Neuron (in vitro differentiated cells): Measurements from ENCODE around the gene TNFRSF14.

Experiments
- H2AFZ ChIP-seq: one replicate; pipeline ENCODE4 v1.6.1; 2013; ENCODE audit warnings: low read depth, mild to moderate bottlenecking, inconsistent platforms, low read length, moderate library complexity
- H3K27me3 ChIP-seq: one replicate; pipeline ENCODE4 v1.6.1; 2013; ENCODE audit warnings: low read length; ENCODE audit not compliant: insufficient read depth
- H3K36me3 ChIP-seq: one replicate; pipeline ENCODE4 v1.6.1; 2013; ENCODE audit warnings: low read length; ENCODE audit not compliant: insufficient read depth
- H3K4me1 ChIP-seq: one replicate; pipeline ENCODE4 v1.6.1; 2013; ENCODE audit warnings: low read length; ENCODE audit not compliant: insufficient read depth
- H3K4me3 ChIP-seq: 2 replicates; pipeline ENCODE4 v1.5.1; 2013; ENCODE audit warnings: mild to moderate bottlenecking, low read length, moderate library complexity
- H3K9me3 ChIP-seq: one replicate; pipeline ENCODE4 v1.6.1; 2013; ENCODE audit warnings: low read length

TNFRSF14 gene

DNA sequence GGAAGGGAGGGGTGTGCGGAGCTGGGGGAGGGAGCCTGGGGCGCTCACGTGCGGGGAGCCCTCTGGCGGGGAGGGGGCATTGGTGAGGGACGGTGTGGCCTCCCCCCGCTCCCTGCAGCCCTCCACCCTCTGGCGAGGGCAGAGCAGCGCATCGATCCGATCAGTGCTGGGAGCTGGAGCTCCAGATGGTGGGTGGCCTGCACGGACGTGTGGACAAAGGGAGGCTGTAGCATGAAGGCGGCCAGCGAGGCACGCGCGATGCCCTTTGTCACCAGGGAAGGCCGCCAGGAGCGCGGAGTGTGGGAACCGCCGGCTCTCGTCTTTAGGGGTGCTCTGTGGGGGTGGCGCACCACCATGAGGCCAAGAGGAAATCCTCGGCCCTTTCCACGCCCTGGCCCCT lies 20.7 kb upstream of the TNFRSF14 start:
- no peaks in the 10 kb centered on the region for H3K9me3 ChIP-seq
- no peak overlapping the region for H2AFZ ChIP-seq
- H3K4me3 ChIP-seq, result no peak overlapping the region
- no peaks in the 10 kb centered on the region for H3K36me3 ChIP-seq
- H3K4me1 ChIP-seq, result peaks cover 71% of the 10 kb centered on the region
- H3K27me3 ChIP-seq, result no peaks in the 10 kb centered on the region

DNA sequence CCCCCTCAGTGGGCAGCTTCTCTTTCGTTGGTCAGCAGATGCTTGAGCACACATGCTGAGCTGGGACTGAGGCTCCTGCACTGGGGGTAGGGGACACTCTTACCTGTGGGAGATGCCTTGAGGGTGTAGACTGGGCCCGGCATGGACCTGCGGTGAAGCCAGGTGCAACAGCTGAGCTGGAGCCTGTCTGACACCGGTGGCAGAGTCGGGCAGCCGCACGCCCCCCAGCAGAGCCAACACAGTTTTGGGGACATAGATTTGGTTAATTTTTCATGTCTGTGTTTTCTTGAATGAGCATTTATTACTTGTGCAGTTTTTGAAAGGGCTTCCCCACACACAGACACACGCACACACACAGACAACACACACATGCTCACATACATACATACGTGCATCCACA lies 20.2 kb upstream of the TNFRSF14 start:
- peaks cover 66% of the 10 kb centered on the region for H3K4me1 ChIP-seq
- H3K36me3 ChIP-seq, result no peaks in the 10 kb centered on the region
- H3K27me3 ChIP-seq, result no peaks in the 10 kb centered on the region
- H2AFZ ChIP-seq, result no peak overlapping the region
- H3K4me3 ChIP-seq, result no peak overlapping the region
- no peaks in the 10 kb centered on the region for H3K9me3 ChIP-seq

DNA sequence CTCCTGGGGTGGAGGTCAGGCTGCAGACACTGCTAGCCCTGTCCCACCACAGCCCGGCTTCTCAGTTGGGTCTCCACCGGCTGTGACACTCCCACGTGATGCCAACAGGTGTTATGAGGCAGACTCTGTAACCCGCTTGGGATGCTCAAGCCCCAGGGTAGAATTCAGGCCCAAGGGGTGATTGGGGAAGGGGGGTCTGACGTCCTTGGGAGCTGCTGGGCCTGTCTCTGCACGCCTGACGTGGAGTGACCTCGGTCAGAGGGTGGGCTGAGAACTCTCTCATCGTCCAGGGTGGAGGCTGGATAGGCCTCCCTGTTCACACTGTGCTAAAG lies 18.4 kb upstream of the TNFRSF14 start:
- H3K4me1 ChIP-seq, result peaks cover 61% of the 10 kb centered on the region

DNA sequence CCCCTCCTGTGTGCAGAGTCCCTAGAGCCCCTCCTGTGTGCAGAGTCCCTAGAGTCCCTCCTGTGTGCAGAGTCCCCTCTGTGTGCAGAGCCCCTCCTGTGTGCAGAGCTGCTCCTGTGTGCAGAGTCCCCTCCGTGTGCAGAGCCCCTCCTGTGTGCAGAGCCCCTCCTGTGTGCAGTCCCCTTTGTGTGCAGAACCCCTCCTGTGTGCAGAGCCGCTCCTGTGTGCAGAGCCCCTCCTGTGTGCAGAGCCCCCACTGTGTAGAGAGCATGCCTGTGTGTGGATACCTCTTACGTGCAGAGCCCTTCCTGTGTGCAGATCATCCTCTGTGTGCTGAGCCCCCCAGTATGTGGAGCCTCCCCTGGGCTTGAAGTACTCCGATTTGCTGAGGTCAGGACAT lies 17.8 kb upstream of the TNFRSF14 start:
- H3K9me3 ChIP-seq, result no peaks in the 10 kb centered on the region

More for the DNA sequence above, 18.4 kb upstream of the TNFRSF14 start:
- no peaks in the 10 kb centered on the region for H3K36me3 ChIP-seq
- no peak overlapping the region for H3K4me3 ChIP-seq
- no peaks in the 10 kb centered on the region for H3K9me3 ChIP-seq
- no peak overlapping the region for H2AFZ ChIP-seq
- no peaks in the 10 kb centered on the region for H3K27me3 ChIP-seq

DNA sequence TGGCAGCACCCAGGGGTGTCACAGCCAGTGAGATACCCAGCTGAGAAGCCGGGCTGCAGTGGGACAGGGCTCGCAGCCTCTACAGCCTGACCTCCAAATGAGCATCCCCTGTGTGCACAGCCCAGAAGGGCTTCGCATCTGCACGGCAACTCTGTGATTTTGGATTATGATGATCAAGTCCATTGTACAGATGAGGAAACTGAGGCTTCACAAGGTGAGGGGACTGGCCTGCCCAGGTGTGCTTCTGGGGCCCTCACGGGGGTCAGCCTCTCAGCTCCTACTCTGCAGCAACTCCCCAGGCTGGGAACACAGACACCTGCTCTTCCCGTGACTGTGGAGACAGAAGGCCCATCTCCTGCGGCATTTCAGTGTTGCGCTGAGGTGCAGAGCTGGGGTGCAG lies 17.3 kb upstream of the TNFRSF14 start:
- H2AFZ ChIP-seq, result no peak overlapping the region
- H3K27me3 ChIP-seq, result no peaks in the 10 kb centered on the region
- H3K4me3 ChIP-seq, result no peak overlapping the region
- H3K9me3 ChIP-seq, result no peaks in the 10 kb centered on the region
- peaks cover 61% of the 10 kb centered on the region for H3K4me1 ChIP-seq
- H3K36me3 ChIP-seq, result no peaks in the 10 kb centered on the region

More for the DNA sequence above, 17.8 kb upstream of the TNFRSF14 start:
- Histone ChIP-seq H3K27me3 (no peaks in the 10 kb centered on the region), H2AFZ (no peak overlapping the region), H3K4me3 (no peak overlapping the region), H3K36me3 (no peaks in the 10 kb centered on the region), H3K4me1 (peaks cover 61% of the 10 kb centered on the region)

DNA sequence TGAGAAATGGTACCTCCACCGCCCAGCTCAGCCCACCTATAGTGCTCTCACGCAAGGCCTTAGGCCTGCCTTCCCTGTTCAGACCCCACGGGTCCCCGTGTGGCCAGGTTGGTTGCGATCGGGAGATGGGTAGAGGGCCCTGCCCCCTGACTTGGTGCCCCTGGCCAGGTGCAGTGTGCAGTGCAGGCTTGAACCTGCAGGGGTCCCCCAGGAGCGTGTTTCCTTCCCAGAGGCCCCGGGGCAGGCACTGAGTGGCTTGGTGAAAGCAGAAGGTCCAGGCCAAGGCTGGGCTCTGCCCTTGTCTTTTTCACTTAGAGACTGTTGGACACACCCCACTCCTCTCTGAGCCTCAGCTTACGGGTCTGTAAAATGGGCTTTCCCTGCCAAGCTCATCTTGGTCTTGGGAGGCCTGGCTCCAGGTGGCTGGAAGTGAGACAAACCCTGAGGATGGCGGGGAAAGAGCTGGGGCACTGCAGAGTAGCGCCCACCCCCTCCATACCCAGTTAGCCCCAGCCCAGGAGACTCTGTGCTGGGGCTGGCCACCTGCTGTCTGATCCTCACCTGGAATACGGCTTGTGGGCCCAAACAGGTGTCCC lies 16.8 kb upstream of the TNFRSF14 start:
- Histone ChIP-seq H3K9me3 (no peaks in the 10 kb centered on the region), H3K4me1 (peaks cover 61% of the 10 kb centered on the region), H3K27me3 (no peaks in the 10 kb centered on the region), H3K4me3 (no peak overlapping the region), H2AFZ (no peak overlapping the region), H3K36me3 (no peaks in the 10 kb centered on the region)

DNA sequence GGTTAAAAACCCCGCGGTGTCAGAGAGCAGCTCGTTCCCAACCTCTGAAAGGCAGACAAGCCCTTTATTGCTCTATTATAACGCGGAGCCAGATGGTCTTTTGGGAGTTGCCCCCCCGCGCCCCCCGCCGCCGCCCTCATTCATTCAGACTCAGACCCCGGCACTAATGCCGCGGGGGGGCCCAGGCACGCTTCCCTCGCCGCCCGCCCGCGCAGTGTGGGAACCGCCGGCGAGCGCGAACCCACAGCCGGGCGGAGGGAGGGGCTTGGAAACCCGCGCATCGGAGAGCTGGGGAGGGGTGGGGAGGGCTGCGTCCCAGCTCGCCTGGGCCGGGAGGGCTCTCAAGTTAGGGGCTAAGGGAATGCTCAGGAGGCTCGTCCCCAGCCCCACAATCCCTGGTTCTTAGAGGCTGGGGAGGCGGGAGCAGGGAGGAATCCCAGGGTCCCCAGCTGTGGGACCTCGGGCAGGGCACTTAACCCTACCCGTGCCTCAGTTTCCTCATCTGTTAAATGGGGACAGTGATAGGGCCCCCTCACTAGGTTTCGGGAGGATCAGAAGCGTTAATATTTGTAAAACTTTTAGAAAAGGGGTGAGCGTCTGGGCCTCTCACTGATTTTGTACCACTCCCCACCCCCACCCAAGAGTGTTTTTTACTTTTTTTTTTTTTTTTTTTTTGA lies 15.2 kb upstream of the TNFRSF14 start:
- Histone ChIP-seq H3K36me3 (no peaks in the 10 kb centered on the region), H2AFZ (no peak overlapping the region), H3K27me3 (no peaks in the 10 kb centered on the region), H3K4me1 (peaks cover 61% of the 10 kb centered on the region), H3K4me3 (no peak overlapping the region), H3K9me3 (no peaks in the 10 kb centered on the region)

DNA sequence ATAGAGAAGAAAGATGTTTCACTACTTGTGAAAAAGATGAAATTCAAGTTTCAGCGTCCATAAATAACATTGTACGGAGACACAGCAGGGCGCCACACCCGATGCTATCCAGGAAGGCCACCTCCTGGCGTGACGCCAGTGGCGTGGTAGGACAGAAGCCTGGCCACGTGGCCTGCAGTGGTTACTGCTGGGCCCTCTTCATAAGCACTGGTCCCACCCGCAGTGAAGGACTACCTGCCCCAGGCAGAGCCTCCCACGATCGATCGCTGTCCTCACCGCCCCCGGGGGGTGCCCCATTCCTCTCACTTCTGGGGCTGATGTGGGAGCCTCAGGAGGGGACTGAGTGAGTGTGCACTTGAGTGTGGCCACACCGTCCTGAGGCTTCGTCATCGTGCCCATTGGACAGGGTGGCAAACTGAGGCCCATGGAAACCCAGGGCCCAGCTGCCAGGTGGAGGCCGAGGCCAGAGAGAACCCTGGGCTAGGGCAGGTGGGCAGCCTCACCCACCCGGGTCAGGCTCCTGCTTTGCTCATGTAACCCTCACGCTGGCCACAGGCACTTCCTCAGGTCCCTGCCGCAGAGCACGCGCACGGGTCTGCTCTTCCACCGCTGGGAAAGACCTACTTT lies 14.4 kb upstream of the TNFRSF14 start:
- no peaks in the 10 kb centered on the region for H3K9me3 ChIP-seq
- H3K36me3 ChIP-seq, result no peaks in the 10 kb centered on the region
- no peak overlapping the region for H3K4me3 ChIP-seq
- H3K27me3 ChIP-seq, result no peaks in the 10 kb centered on the region
- H2AFZ ChIP-seq, result no peak overlapping the region
- peaks cover 60% of the 10 kb centered on the region for H3K4me1 ChIP-seq

DNA sequence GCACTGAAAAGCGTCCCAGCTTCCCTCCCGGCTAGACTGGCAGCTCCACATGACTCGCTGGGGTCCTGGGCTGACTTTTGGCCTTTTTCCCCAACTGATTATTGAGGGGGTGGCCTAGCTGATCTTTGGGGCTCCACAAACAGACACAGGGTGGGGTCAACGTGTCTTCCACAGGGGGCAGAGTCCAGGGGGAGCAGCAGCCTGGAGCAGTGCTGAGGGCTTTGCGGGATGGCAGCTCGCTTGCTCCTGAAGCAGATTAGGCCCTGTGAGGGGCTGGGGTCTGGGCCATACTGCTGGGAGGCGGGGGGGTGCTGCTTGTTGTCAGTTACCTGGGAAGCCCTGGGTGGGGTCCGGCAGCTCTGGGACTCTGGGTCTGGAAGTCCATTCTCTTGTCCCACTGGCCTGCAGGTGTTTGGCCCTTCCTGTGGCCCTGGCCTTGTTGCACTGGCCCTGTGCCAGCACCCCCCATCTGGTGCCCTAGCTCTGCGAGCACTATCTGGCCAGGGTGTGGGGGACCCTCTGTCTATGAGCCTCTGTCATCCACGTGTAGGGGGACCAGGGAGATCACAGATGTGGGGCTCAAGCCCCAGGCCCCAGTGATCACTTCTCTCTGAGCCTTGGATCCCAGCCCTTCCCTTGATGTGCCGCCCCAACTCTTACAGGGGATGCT lies 13.8 kb upstream of the TNFRSF14 start:
- Histone ChIP-seq H3K4me3 (no peak overlapping the region), H3K4me1 (peaks cover 67% of the 10 kb centered on the region), H3K9me3 (no peaks in the 10 kb centered on the region), H2AFZ (no peak overlapping the region), H3K27me3 (no peaks in the 10 kb centered on the region), H3K36me3 (no peaks in the 10 kb centered on the region)

DNA sequence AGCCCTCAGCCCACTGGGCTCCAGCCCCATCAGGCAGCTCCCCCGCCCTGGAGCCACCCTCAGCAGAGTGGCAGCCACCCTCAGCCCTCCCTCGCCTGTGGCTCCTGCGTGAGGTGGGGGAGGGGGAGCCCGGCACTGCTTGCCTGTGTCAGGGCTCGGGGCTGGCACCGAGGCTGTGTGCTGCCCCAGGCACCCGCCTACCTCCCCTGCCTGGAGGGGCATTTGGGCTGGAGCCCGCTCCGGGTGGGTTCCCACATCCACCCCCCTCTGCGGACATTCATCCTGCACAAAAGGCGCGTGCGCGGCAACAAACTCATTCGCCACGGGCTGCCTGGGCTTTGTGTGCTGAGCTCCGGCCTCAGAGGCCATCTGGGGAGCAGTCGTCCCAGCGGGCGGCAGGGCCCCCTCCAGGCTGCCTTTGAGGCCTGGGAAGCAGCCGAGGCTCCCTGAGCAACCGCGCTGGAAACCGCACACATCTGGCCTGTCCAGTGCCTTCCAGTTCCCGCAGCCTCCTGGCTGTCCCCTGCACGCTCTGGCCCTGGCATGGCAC lies 12.6 kb upstream of the TNFRSF14 start:
- peaks cover 76% of the 10 kb centered on the region for H3K4me1 ChIP-seq
- no peak overlapping the region for H2AFZ ChIP-seq
- no peak overlapping the region for H3K4me3 ChIP-seq
- H3K9me3 ChIP-seq, result no peaks in the 10 kb centered on the region
- no peaks in the 10 kb centered on the region for H3K27me3 ChIP-seq
- no peaks in the 10 kb centered on the region for H3K36me3 ChIP-seq

DNA sequence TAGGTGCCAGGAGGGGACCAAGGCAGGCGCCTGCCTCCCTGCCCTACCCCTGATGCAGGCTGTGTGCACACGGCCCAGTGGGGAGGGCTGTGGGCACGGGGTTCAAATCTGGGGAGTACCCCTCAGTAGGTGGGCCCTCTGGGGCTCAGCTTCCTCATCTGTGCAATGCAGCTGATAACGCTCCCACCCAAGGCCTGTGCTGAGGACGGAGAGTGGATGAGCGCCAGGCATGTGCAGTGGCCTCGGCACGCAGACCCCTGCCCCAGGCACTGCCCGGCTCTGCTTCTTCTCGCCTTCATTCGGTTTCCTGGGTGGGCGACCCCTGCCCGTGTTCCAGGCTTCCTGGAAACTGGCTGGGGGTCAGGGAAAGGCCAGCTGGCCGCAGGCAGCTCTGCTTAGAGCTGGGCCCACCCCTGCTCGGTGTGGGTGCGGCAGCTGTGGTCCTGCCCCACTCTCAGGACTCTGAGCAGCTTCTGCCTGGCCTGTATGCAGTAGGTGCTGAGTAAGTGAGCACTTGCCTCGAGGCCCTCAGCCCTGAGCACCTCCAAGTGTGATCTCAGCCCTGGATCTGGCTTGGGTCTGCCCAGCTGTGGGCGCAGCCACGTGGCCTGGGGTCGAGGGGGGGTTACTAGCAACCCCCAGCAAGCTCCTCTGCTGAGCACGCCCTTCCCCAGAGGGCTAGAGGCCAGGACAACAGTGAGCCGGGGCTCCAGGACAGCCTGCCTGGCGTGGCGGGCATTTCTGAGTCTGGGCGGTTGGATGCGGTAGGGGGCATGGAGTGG lies 11.9 kb upstream of the TNFRSF14 start:
- no peaks in the 10 kb centered on the region for H3K27me3 ChIP-seq
- no peak overlapping the region for H2AFZ ChIP-seq
- H3K4me3 ChIP-seq, result no peak overlapping the region
- H3K4me1 ChIP-seq, result peaks cover 82% of the 10 kb centered on the region
- no peaks in the 10 kb centered on the region for H3K9me3 ChIP-seq
- no peaks in the 10 kb centered on the region for H3K36me3 ChIP-seq

DNA sequence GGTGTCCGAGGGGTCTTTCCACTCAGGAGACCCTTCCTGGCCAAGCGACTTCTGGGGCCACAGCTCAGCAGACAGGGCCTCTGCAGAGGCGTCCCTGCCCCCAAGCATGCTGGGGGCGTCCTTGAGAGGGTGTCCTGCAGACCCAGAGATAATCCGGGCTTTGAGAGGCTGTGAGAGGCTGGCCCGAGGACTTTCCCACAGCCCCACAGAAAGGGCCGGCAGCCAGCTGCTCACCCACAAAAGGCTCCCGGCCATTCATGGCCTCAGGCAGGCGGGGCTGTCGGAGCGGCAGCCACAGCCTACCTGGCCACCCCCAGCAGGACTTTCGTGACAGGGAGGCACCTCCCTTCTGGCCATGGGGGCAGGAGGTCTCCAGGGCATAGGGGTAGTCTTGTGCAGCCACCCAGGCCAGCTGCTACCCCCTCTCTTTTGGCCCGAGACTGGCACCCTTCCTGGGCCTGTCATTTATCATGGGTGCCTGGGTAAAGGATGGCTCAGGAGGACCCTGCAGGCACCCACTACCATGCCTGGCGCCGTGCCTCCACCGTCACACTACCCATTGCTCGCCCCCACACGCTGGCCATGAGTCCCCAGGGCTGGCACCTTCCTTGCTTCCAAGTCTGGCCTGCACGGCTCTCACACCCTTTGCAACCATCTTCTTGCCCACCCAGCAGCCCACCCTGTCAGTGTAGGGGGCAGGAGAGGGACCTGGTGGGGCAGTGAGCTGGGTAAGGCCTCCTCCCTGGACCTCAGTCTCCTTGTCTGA lies 11.1 kb upstream of the TNFRSF14 start:
- Histone ChIP-seq H3K9me3 (no peaks in the 10 kb centered on the region), H3K36me3 (no peaks in the 10 kb centered on the region), H3K4me1 (peaks cover 77% of the 10 kb centered on the region), H3K27me3 (no peaks in the 10 kb centered on the region), H2AFZ (no peak overlapping the region), H3K4me3 (peak overlapping the region; percentile 26)
